Ascending aorta (tissue), 2 donors: Measurements from ENCODE around the gene ZFAND2B. TPM values are rescaled to one million over a fixed set of nuclear protein-coding genes. Genes with fewer than 3 reads are reported as not detected.
A peak's percentile ranks its signal among the peaks of the same experiment; 100 is the strongest.

Experiments used
- DNase-seq, 2 donors: peaks; one replicate each; pipeline ENCODE4 v3.0.0-alpha.2; 2019; ENCODE audit warnings: low spot score in 2 of 2
- H3K27ac ChIP-seq, 2 donors: fragments of 200-600 bp; sonication (generic); one replicate each; pipeline ENCODE4 v1.5.1; 2016 to 2017; ENCODE audit warnings: mild to moderate bottlenecking in 1 of 2
- H3K27me3 ChIP-seq: fragments of 200-600 bp; sonication (generic); one replicate; pipeline ENCODE4 v1.5.1; 2017
- H3K36me3 ChIP-seq, 2 donors: fragments of 200-600 bp; sonication (generic); one replicate each; pipeline ENCODE4 v1.5.1; 2016
- H3K4me1 ChIP-seq, 2 donors: fragments of 200-600 bp; sonication (generic); one replicate each; pipeline ENCODE4 v1.5.1; 2016 to 2017; ENCODE audit warnings: mild to moderate bottlenecking in 1 of 2
- H3K4me3 ChIP-seq, 2 donors: fragments of 200-600 bp; sonication (generic); one replicate each; pipeline ENCODE4 v1.5.1; 2016 to 2017; ENCODE audit warnings: mild to moderate bottlenecking in 1 of 2
- H3K9me3 ChIP-seq, 2 donors: fragments of 200-600 bp; sonication (generic); one replicate each; pipeline ENCODE4 v1.5.1; 2016
- intact Hi-C: fragments of 100-400 bp; cut with DNase I; formaldehyde crosslinking; loops from one replicate; pipeline ENCODE4 v1.15.1; 2023
- total RNA-seq: library from RNA; depleted of rRNA; stranded (reverse); fragments of >200 nt; gene quantifications from one replicate; pipeline ENCODE4 v1.1.0, GENCODE V29; 2016
- TF ChIP-seq, protein P1 (sequence below), 3 experiments: fragments of 200-600 bp in 2 of 3; fragments of 450-650 bp in 1 of 3; sonication (generic) in 2 of 3; IDR thresholded peaks; one replicate each; pipeline ENCODE4 v1.5.1; 2016 to 2019; ENCODE audit warnings: antibody characterized with exemption in 3 of 3, mild to moderate bottlenecking in 1 of 3, moderate library complexity in 1 of 3

The ZFAND2B gene
- total RNA-seq, 1 donor from 2014 or later: 225 TPM

DNA sequence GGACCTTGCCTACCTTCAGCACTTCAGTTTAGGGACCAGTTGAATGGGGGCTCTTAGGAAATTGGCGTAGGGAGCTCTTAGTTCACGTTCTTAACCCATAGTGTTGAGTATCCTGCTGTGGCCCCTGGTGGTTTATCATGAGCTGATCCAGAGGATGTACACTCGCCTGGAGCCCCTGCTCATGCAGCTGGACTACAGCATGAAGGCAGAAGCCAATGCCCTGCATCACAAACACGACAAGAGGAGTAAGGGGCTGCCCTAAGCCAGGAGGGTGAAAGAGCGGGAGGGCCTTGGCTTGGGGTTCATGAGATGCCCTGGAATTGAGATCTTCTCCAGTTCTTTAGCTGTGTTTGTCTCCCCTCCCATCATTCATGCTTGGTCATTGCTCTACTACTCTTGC, 25.6 kb upstream of the ZFAND2B start:
- intact Hi-C loops: no loop called here
- TF ChIP-seq, protein P1, sequence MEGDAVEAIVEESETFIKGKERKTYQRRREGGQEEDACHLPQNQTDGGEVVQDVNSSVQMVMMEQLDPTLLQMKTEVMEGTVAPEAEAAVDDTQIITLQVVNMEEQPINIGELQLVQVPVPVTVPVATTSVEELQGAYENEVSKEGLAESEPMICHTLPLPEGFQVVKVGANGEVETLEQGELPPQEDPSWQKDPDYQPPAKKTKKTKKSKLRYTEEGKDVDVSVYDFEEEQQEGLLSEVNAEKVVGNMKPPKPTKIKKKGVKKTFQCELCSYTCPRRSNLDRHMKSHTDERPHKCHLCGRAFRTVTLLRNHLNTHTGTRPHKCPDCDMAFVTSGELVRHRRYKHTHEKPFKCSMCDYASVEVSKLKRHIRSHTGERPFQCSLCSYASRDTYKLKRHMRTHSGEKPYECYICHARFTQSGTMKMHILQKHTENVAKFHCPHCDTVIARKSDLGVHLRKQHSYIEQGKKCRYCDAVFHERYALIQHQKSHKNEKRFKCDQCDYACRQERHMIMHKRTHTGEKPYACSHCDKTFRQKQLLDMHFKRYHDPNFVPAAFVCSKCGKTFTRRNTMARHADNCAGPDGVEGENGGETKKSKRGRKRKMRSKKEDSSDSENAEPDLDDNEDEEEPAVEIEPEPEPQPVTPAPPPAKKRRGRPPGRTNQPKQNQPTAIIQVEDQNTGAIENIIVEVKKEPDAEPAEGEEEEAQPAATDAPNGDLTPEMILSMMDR (IDR thresholded peaks at IDR 0.05): no peak
- Histone ChIP-seq H3K4me3 (no peak overlapping the region), H3K36me3 (peaks cover 40 to 47% of the 10 kb centered on the region in 2 donors), H3K27me3 (no peaks in the 10 kb centered on the region), H3K27ac (no peak overlapping the region), H3K9me3 (no peaks in the 10 kb centered on the region), H3K4me1 (peaks cover 4 to 12% of the 10 kb centered on the region in 2 donors)
- peak in 1 of 2 donors; percentile 45 for DNase-seq

DNA sequence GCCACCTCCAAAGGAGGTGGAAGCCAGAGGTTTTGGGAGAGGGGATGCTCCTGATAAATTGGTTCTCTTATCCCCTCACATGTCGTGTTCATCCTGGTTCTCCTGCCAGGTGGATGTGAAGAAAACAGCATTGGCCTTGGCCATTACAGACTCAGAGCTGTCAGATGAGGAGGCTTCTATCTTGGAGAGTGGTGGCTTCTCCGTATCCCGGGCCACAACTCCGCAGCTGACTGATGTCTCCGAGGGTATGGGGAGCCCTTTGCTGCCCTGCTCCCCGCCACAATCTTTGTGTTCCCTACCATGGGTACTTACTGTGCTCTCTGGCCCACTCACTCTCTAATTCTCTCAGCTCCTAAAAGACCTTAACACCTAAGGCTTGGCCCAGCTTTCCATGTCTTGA, 25.1 kb upstream of the ZFAND2B start:
- DNase-seq: peak in 1 of 2 donors; percentile 28
- no peak overlapping the region for H3K4me3 ChIP-seq
- no peaks in the 10 kb centered on the region for H3K27me3 ChIP-seq
- intact Hi-C loops: no loop called here
- TF ChIP-seq, protein P1 (IDR thresholded peaks at IDR 0.05): no peak
- no peaks in the 10 kb centered on the region for H3K9me3 ChIP-seq
- H3K27ac ChIP-seq: no peak overlapping the region
- H3K4me1 ChIP-seq: peaks cover 4 to 12% of the 10 kb centered on the region in 2 donors
- H3K36me3 ChIP-seq: peaks cover 40 to 47% of the 10 kb centered on the region in 2 donors

DNA sequence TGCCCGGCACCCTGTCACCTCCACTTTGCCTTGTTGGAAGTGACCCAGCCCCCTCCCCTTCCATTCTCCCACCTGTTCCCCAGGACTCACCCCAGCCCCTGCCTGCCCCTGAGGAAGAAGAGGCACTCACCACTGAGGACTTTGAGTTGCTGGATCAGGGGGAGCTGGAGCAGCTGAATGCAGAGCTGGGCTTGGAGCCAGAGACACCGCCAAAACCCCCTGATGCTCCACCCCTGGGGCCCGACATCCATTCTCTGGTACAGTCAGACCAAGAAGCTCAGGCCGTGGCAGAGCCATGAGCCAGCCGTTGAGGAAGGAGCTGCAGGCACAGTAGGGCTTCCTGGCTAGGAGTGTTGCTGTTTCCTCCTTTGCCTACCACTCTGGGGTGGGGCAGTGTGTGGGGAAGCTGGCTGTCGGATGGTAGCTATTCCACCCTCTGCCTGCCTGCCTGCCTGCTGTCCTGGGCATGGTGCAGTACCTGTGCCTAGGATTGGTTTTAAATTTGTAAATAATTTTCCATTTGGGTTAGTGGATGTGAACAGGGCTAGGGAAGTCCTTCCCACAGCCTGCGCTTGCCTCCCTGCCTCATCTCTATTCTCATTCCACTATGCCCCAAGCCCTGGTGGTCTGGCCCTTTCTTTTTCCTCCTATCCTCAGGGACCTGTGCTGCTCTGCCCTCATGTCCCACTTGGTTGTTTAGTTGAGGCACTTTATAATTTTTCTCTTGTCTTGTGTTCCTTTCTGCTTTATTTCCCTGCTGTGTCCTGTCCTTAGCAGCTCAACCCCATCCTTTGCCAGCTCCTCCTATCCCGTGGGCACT, 24.0 kb upstream of the ZFAND2B start:
- DNase-seq: peak in 1 of 2 donors; percentile 54
- TF ChIP-seq, protein P1 (IDR thresholded peaks at IDR 0.05): no peak
- H3K9me3 ChIP-seq: no peaks in the 10 kb centered on the region
- H3K27me3 ChIP-seq: no peaks in the 10 kb centered on the region
- H3K4me3 ChIP-seq: no peak overlapping the region
- no peak overlapping the region for H3K27ac ChIP-seq
- intact Hi-C loops: no loop called here
- peaks cover 4 to 12% of the 10 kb centered on the region in 2 donors for H3K4me1 ChIP-seq
- H3K36me3 ChIP-seq: peaks cover 40 to 47% of the 10 kb centered on the region in 2 donors

DNA sequence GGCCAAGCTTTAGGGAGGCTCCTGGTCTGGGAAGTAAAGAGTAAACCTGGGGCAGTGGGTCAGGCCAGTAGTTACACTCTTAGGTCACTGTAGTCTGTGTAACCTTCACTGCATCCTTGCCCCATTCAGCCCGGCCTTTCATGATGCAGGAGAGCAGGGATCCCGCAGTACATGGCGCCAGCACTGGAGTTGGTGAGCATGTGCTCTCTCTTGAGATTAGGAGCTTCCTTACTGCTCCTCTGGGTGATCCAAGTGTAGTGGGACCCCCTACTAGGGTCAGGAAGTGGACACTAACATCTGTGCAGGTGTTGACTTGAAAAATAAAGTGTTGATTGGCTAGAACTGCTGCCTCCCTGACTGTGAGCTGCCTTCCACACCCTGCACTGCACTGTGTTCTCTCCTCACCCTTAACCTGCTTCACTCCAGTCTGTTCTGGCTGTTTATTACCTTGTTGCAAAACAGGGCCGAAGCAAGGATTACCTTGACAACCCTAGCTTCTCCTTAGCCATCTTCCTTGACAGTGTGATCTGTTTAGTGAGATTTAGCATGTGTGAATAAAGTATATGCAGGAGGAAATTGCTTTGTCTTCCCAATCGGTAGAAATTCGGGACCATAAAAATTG, 23.3 kb upstream of the ZFAND2B start:
- DNase-seq: peak in 1 of 2 donors; percentile 59
- H3K4me3 ChIP-seq: no peak overlapping the region
- no peaks in the 10 kb centered on the region for H3K9me3 ChIP-seq
- no peaks in the 10 kb centered on the region for H3K27me3 ChIP-seq
- peaks cover 4 to 12% of the 10 kb centered on the region in 2 donors for H3K4me1 ChIP-seq
- intact Hi-C loops: no loop called here
- H3K27ac ChIP-seq: no peak overlapping the region
- TF ChIP-seq, protein P1 (IDR thresholded peaks at IDR 0.05): no peak
- H3K36me3 ChIP-seq: peaks cover 40 to 47% of the 10 kb centered on the region in 2 donors

DNA sequence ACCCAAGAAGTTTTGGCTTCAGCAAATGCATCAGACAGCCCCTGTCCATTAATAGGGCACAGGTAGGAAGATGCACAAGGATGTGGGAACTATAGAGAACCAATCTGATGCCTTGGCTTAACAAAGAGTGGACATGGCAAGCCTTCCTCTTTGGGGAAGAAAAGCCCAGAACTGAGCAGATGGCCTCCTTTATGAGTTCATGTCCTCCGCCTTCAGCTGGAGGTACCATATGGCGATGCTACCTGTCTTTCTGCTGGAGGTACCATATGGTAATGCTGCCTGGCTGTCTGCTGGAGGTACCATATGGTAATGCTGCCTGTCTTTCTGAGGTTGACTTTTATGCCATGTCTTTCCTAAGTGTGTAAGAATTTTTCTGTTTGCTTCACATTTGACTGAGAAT, 22.5 kb upstream of the ZFAND2B start:
- TF ChIP-seq, protein P1 (IDR thresholded peaks at IDR 0.05): no peak
- DNase-seq: peak in 1 of 2 donors; percentile 18
- Histone ChIP-seq H3K9me3 (no peaks in the 10 kb centered on the region), H3K4me3 (no peak overlapping the region), H3K27me3 (no peaks in the 10 kb centered on the region), H3K27ac (no peak overlapping the region), H3K4me1 (peaks cover 0 to 6% of the 10 kb centered on the region in 2 donors), H3K36me3 (peaks cover 40 to 47% of the 10 kb centered on the region in 2 donors)
- intact Hi-C loops: no loop called here
